Measurements from ENCODE around the gene COA8.
A peak's percentile ranks its signal among the peaks of the same experiment; 100 is the strongest.
"Not testable (repeated sequence)": the region's sequence is repeated elsewhere in the genome, so short reads cannot be mapped to it uniquely, and the experiment has no call there.

The COA8 gene

DNA sequence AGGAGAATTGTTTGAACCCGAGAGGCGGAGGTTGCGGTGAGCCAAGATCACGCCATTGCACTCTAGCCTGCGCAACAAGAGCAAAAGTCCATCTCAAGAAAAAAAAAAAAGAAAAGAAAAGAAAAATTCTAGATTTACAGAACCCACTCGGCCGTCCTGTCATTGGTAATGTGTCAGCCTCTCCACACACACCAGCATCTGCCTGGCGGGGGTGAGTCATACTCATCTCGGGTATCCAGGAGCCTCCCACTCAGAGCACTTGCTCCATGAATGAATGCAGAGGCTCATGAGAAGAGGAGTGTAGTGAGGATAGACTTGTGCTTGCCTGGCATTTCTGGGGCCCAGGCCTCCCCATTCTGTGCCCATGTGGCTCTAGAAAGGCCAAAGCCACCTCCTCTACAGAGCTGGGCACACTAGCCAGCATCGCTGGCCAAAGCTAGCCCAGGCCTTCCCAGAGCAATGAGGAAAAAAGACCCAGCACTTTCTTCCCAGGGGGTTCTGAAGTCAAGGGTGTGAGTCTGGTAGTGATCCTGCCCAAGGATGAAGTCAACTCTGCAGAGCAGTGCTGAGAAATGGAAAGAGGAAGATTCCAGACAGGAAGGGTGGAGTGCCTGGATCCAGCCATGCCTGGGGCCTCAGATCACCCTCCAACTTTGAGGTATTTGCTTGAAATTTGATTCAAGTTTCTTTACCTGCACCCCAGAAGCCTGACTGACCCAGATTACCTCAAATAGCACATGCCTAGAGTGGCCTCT, 35.0 kb downstream of the COA8 start:
- ChIA-PET CTCF (interaction anchor here (0.6 kb wide), 1 partner anchor 53 kb away, joined by 3 read pairs; no protein-coding TSS in a partner anchor), POLR2A (no interaction called here)
- peaks cover 0 to 4% (median 1%) of the 10 kb centered on the region in 4 experiments for H3K36me3 ChIP-seq (ENCODE audit: control insufficient read depth in 4 of 4, insufficient read depth in 4 of 4, low read length in 3 of 4)
- H3K27me3 ChIP-seq (replicated peaks in 2 of 5; ENCODE audit: control insufficient read depth in 4 of 5, insufficient read depth in 5 of 5, low read length in 4 of 5) = no peaks in the 10 kb centered on the region
- WGBS (ENCODE audit: insufficient coverage) = 100% methylated on average over 5 of the region's 10 CpGs
- no peak overlapping the region for H3K4me3 ChIP-seq (ENCODE audit: control insufficient read depth in 1 of 7, extremely low read depth in 1 of 7, insufficient read depth in 4 of 7, low read depth in 2 of 7, low read length in 6 of 7)
- H3K9me3 ChIP-seq (ENCODE audit: control extremely low read depth in 1 of 5, control insufficient read depth in 4 of 5, insufficient read depth in 2 of 5, low read depth in 1 of 5, low read length in 4 of 5) = no peaks in the 10 kb centered on the region
- H3K27ac ChIP-seq (ENCODE audit: insufficient read depth in 1 of 2, low read depth in 1 of 2, low read length in 2 of 2, poor library complexity in 1 of 2, severe bottlenecking in 2 of 2) = no peak overlapping the region
- H3K4me1 ChIP-seq (ENCODE audit: control extremely low read depth in 1 of 4, control insufficient read depth in 4 of 4, insufficient read depth in 4 of 4, low read length in 3 of 4) = peaks cover 0 to 4% (median 0%) of the 10 kb centered on the region in 4 experiments
- no peak for DNase-seq

DNA sequence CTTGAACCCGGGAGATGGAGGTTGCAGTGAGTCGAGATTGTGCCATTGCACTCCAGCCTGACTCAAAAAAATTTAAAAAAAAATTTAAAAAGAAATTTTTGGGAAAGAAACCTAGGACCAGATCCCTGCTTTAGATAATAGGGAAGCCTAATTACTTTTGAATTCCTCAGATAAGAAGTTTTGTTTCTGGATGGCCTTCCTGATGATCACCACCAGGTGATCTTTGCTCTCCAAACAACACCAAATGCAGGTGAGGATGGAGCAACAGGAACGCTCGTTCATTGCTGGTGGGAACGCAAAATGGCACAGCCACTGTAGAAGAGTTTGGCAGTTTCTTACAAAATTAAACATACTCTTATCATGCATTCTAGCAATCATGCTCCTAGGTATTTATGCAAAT, 37.7 kb downstream of the COA8 start:
- H3K4me3 ChIP-seq (ENCODE audit: control insufficient read depth in 1 of 7, extremely low read depth in 1 of 7, insufficient read depth in 4 of 7, low read depth in 2 of 7, low read length in 6 of 7) = no peak overlapping the region
- DNase-seq = no peak
- no peaks in the 10 kb centered on the region for H3K9me3 ChIP-seq (ENCODE audit: control extremely low read depth in 1 of 5, control insufficient read depth in 4 of 5, insufficient read depth in 2 of 5, low read depth in 1 of 5, low read length in 4 of 5)
- 100% methylated on average over 3 of the region's 5 CpGs for WGBS (ENCODE audit: insufficient coverage)
- POLR2A ChIA-PET = no interaction called here
- peaks cover 0 to 9% (median 2%) of the 10 kb centered on the region in 4 experiments for H3K4me1 ChIP-seq (ENCODE audit: control extremely low read depth in 1 of 4, control insufficient read depth in 4 of 4, insufficient read depth in 4 of 4, low read length in 3 of 4)
- CTCF ChIA-PET = no interaction called here
- peaks cover 0 to 4% (median 1%) of the 10 kb centered on the region in 4 experiments for H3K36me3 ChIP-seq (ENCODE audit: control insufficient read depth in 4 of 4, insufficient read depth in 4 of 4, low read length in 3 of 4)
- H3K27ac ChIP-seq (ENCODE audit: insufficient read depth in 1 of 2, low read depth in 1 of 2, low read length in 2 of 2, poor library complexity in 1 of 2, severe bottlenecking in 2 of 2) = no peak overlapping the region
- no peaks in the 10 kb centered on the region for H3K27me3 ChIP-seq (replicated peaks in 2 of 5; ENCODE audit: control insufficient read depth in 4 of 5, insufficient read depth in 5 of 5, low read length in 4 of 5)

DNA sequence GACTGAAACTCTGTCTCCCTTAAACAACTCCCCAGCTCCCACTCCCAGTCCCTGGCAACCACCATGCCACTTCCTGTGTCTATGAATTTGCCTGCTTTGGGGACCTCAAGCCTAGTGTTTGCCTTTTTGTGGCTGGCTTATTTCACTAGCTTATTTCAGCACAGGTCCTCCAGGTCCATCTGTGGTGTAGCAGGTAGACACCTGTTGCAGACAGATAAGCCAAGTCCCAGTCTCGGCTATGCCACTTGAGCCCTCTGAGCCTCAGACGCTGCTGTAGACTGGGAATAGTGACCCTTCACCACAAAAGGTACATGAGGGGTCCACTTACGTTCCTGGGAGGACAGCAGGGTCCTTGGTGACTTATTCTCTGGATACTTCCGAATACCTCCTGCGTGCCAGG, 41.9 kb downstream of the COA8 start:
- Histone ChIP-seq H3K27me3 (replicated peaks in 2 of 5; ENCODE audit: control insufficient read depth in 4 of 5, insufficient read depth in 5 of 5, low read length in 4 of 5) (peaks cover 0 to 12% (median 0%) of the 10 kb centered on the region in 5 experiments), H3K36me3 (ENCODE audit: control insufficient read depth in 4 of 4, insufficient read depth in 4 of 4, low read length in 3 of 4) (no peaks in the 10 kb centered on the region), H3K4me1 (ENCODE audit: control extremely low read depth in 1 of 4, control insufficient read depth in 4 of 4, insufficient read depth in 4 of 4, low read length in 3 of 4) (peaks cover 0 to 35% (median 25%) of the 10 kb centered on the region in 4 experiments), H3K9me3 (ENCODE audit: control extremely low read depth in 1 of 5, control insufficient read depth in 4 of 5, insufficient read depth in 2 of 5, low read depth in 1 of 5, low read length in 4 of 5) (no peaks in the 10 kb centered on the region), H3K27ac (ENCODE audit: insufficient read depth in 1 of 2, low read depth in 1 of 2, low read length in 2 of 2, poor library complexity in 1 of 2, severe bottlenecking in 2 of 2) (no peak overlapping the region), H3K4me3 (ENCODE audit: control insufficient read depth in 1 of 7, extremely low read depth in 1 of 7, insufficient read depth in 4 of 7, low read depth in 2 of 7, low read length in 6 of 7) (no peak overlapping the region)
- DNase-seq = no peak
- ChIA-PET CTCF (interaction anchor here (0.7 to 1.3 kb wide), 4 partner anchors 10 to 105 kb away, joined by 3 to 5 read pairs (median 3); no protein-coding TSS in a partner anchor), POLR2A (interaction anchor here (0.9 kb wide), 1 partner anchor 31 kb away, joined by 3 read pairs; no protein-coding TSS in a partner anchor)
- 91% methylated on average over 5 of the region's 5 CpGs for WGBS (ENCODE audit: insufficient coverage)

DNA sequence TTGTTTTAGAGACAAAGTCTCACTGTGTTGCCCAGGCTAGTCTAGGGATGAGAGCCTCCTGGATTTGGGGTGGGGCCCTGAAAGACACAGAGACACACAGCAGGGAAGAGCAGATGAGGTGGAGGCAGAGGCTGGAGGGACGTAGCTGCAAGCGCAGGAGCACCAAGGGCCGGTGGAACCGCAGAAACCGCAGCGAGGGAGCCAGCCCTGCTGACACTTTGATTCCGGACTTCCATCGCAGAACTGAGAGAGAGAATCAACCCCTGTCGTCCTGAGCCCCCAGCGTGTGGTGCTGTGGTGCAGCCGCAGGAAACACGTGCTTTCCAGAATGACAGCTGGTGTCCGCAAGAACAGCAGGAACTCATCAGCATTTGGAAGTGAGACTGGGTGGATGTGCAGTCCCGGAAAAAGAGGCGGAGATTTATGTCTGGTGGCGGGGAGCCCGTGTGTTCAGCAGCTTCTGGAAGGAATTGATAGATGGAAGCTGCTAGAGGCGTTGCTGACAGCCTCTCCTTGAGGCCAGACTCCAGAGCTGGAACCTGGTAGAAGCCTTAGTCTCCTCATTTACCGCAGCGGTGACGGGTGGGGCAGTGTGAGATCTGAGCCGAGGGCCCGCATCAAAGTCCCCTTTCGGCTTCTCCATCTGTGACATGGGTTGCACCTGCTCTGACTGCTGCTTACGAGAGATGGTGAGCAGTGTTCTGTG, 44.4 kb downstream of the COA8 start:
- DNase-seq = peak; percentile 76 to 92 (median 92)
- peaks cover 0 to 35% (median 25%) of the 10 kb centered on the region in 4 experiments for H3K4me1 ChIP-seq (ENCODE audit: control extremely low read depth in 1 of 4, control insufficient read depth in 4 of 4, insufficient read depth in 4 of 4, low read length in 3 of 4)
- peaks cover 0 to 12% (median 0%) of the 10 kb centered on the region in 5 experiments for H3K27me3 ChIP-seq (replicated peaks in 2 of 5; ENCODE audit: control insufficient read depth in 4 of 5, insufficient read depth in 5 of 5, low read length in 4 of 5)
- 0% methylated on average over 25 of the region's 25 CpGs for whole genome bisulfite sequencing (ENCODE audit: insufficient coverage)
- ChIA-PET CTCF (interaction anchor here (0.9 to 1.8 kb wide), 4 partner anchors 12 to 73 kb away, joined by 3 to 5 read pairs (median 4); no protein-coding TSS in a partner anchor), POLR2A (no interaction called here)
- no peaks in the 10 kb centered on the region for H3K36me3 ChIP-seq (ENCODE audit: control insufficient read depth in 4 of 4, insufficient read depth in 4 of 4, low read length in 3 of 4)
- peaks cover 0 to 7% (median 5%) of the 10 kb centered on the region in 5 experiments for H3K9me3 ChIP-seq (ENCODE audit: control extremely low read depth in 1 of 5, control insufficient read depth in 4 of 5, insufficient read depth in 2 of 5, low read depth in 1 of 5, low read length in 4 of 5)
- H3K27ac ChIP-seq (ENCODE audit: insufficient read depth in 1 of 2, low read depth in 1 of 2, low read length in 2 of 2, poor library complexity in 1 of 2, severe bottlenecking in 2 of 2) = no peak overlapping the region
- H3K4me3 ChIP-seq (ENCODE audit: control insufficient read depth in 1 of 7, extremely low read depth in 1 of 7, insufficient read depth in 4 of 7, low read depth in 2 of 7, low read length in 6 of 7) = peak overlapping the region in 4 of 7 experiments; percentile 52 to 59 (median 56)

DNA sequence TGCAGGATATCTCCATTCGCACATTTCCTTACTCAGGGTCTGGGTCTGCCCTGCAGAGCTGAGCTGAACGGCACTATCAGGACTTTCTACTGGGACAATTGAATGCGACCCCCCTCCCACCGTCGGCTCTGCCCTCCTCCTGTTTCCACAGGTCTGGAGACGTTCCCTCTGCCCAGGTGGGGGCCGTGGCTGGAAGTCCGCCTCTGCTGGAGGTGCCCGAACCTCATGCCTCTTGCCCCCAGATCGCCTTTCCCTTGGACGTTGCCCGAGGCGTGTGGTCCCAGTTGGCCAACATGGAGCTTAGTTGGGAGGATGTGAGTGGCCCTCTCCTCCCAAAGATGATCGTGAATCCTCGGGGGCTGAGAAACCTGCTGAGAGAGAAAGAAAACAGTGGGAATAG, 45.1 kb downstream of the COA8 start:
- peak overlapping the region in 6 of 7 experiments; percentile 17 to 59 (median 53) for H3K4me3 ChIP-seq (ENCODE audit: control insufficient read depth in 1 of 7, extremely low read depth in 1 of 7, insufficient read depth in 4 of 7, low read depth in 2 of 7, low read length in 6 of 7)
- H3K4me1 ChIP-seq (ENCODE audit: control extremely low read depth in 1 of 4, control insufficient read depth in 4 of 4, insufficient read depth in 4 of 4, low read length in 3 of 4) = peaks cover 0 to 35% (median 25%) of the 10 kb centered on the region in 4 experiments
- POLR2A ChIA-PET = no interaction called here
- no peaks in the 10 kb centered on the region for H3K36me3 ChIP-seq (ENCODE audit: control insufficient read depth in 4 of 4, insufficient read depth in 4 of 4, low read length in 3 of 4)
- DNase-seq = no peak
- peaks cover 0 to 12% (median 0%) of the 10 kb centered on the region in 5 experiments for H3K27me3 ChIP-seq (replicated peaks in 2 of 5; ENCODE audit: control insufficient read depth in 4 of 5, insufficient read depth in 5 of 5, low read length in 4 of 5)
- CTCF ChIA-PET = interaction anchor here (0.9 to 1.8 kb wide), 2 partner anchors 11 to 36 kb away, joined by 3 to 5 read pairs; no protein-coding TSS in a partner anchor
- 2% methylated on average over 15 of the region's 15 CpGs for WGBS (ENCODE audit: insufficient coverage)
- H3K9me3 ChIP-seq (ENCODE audit: control extremely low read depth in 1 of 5, control insufficient read depth in 4 of 5, insufficient read depth in 2 of 5, low read depth in 1 of 5, low read length in 4 of 5) = peaks cover 0 to 7% (median 5%) of the 10 kb centered on the region in 5 experiments
- no peak overlapping the region for H3K27ac ChIP-seq (ENCODE audit: insufficient read depth in 1 of 2, low read depth in 1 of 2, low read length in 2 of 2, poor library complexity in 1 of 2, severe bottlenecking in 2 of 2)

DNA sequence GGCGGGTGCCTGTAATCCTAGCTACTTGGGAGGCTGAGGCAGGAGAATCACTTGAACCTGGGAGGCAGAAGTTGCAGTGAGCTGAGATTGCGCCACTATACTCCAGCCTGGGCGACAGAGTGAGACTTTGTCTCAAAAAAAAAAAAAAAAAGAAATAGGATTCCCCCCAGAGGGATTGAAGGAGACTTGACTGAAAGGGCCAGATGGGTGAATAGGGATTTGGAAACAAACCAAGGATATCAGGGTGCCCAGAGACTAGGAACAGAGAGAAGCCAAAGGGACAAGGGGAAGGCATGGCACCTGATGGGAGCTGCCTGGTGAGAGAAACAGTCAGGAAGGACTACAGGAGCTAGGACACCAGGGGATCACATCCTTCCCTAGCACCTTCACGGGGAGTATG, 46.3 kb downstream of the COA8 start:
- Histone ChIP-seq H3K27me3 (replicated peaks in 2 of 5; ENCODE audit: control insufficient read depth in 4 of 5, insufficient read depth in 5 of 5, low read length in 4 of 5) (peaks cover 0 to 12% (median 0%) of the 10 kb centered on the region in 5 experiments), H3K4me1 (ENCODE audit: control extremely low read depth in 1 of 4, control insufficient read depth in 4 of 4, insufficient read depth in 4 of 4, low read length in 3 of 4) (peaks cover 0 to 35% (median 25%) of the 10 kb centered on the region in 4 experiments)
- WGBS (ENCODE audit: insufficient coverage) = 94% methylated on average over 2 of the region's 4 CpGs
- H3K9me3 ChIP-seq (ENCODE audit: control extremely low read depth in 1 of 5, control insufficient read depth in 4 of 5, insufficient read depth in 2 of 5, low read depth in 1 of 5, low read length in 4 of 5); H3K36me3 ChIP-seq (ENCODE audit: control insufficient read depth in 4 of 4, insufficient read depth in 4 of 4, low read length in 3 of 4); H3K4me3 ChIP-seq (ENCODE audit: control insufficient read depth in 1 of 7, extremely low read depth in 1 of 7, insufficient read depth in 4 of 7, low read depth in 2 of 7, low read length in 6 of 7); DNase-seq; POLR2A ChIA-PET; H3K27ac ChIP-seq (ENCODE audit: insufficient read depth in 1 of 2, low read depth in 1 of 2, low read length in 2 of 2, poor library complexity in 1 of 2, severe bottlenecking in 2 of 2): not testable (repeated sequence)
- CTCF ChIA-PET = interaction anchor here (0.6 to 1.1 kb wide), 2 partner anchors 9 to 404 kb away, joined by 3 to 4 read pairs; no protein-coding TSS in a partner anchor

Measured in common myeloid progenitor, CD34-positive (primary cell).